ENCODE results near the gene RASSF3. TPM values are rescaled to one million over a fixed set of nuclear protein-coding genes. Genes with fewer than 3 reads are reported as not detected.

The RASSF3 gene
- polyA plus RNA-seq, 1 donor from 2014 or later, result 0.06 TPM

DNA sequence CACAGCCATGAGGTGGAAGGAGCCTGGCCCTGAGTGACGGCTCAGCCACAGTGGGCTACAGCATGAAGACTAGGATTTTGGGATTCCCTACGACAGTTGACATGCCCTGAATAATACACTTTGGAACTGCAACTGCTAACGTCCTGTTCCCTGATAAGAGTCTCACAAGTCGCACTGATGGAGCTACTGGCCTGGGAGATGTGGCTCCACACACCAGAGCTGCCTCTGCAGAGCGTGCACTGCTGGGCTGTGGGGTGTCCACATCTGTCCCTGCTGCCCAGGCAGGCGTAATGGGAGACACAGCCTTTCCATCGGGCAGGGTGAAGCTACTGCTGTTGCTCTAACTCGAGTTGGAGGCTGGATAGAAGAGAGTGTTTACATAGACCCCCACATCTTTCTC lies 42.7 kb upstream of the RASSF3 start:
- H3K9me2 ChIP-seq (ENCODE audit: insufficient read depth, low read length), result no peaks in the 10 kb centered on the region
- no peaks in the 10 kb centered on the region for H3K27me3 ChIP-seq (ENCODE audit: insufficient read depth, low read depth, low read length)
- H3K9me3 ChIP-seq (ENCODE audit: low read length), result no peaks in the 10 kb centered on the region
- no peak overlapping the region for H3K4me2 ChIP-seq (ENCODE audit: low read length)
- H3F3A ChIP-seq (ENCODE audit: insufficient read depth, low read length, poor library complexity, severe bottlenecking), result no peaks in the 10 kb centered on the region
- no peak overlapping the region for H2AFZ ChIP-seq (ENCODE audit: low read depth, low read length)
- TF ChIP-seq POLR2AphosphoS5 (IDR thresholded peaks at IDR 0.05) (no peak), RAD21 (conservative IDR thresholded peaks at IDR 0.05) (no peak), SMC3 (conservative IDR thresholded peaks at IDR 0.05; ENCODE audit: poor library complexity) (no peak), TAF1 (IDR thresholded peaks at IDR 0.05; ENCODE audit: low read depth) (no peak), EZH2 (IDR thresholded peaks at IDR 0.05; ENCODE audit: borderline replicate concordance, insufficient read depth, low read length, poor library complexity, severe bottlenecking) (no peak), EP300 (conservative IDR thresholded peaks at IDR 0.05; ENCODE audit: poor library complexity, severe bottlenecking) (no peak), MXI1 (conservative IDR thresholded peaks at IDR 0.05; ENCODE audit: poor library complexity, severe bottlenecking) (no peak)
- TF ChIP-seq, protein P1, sequence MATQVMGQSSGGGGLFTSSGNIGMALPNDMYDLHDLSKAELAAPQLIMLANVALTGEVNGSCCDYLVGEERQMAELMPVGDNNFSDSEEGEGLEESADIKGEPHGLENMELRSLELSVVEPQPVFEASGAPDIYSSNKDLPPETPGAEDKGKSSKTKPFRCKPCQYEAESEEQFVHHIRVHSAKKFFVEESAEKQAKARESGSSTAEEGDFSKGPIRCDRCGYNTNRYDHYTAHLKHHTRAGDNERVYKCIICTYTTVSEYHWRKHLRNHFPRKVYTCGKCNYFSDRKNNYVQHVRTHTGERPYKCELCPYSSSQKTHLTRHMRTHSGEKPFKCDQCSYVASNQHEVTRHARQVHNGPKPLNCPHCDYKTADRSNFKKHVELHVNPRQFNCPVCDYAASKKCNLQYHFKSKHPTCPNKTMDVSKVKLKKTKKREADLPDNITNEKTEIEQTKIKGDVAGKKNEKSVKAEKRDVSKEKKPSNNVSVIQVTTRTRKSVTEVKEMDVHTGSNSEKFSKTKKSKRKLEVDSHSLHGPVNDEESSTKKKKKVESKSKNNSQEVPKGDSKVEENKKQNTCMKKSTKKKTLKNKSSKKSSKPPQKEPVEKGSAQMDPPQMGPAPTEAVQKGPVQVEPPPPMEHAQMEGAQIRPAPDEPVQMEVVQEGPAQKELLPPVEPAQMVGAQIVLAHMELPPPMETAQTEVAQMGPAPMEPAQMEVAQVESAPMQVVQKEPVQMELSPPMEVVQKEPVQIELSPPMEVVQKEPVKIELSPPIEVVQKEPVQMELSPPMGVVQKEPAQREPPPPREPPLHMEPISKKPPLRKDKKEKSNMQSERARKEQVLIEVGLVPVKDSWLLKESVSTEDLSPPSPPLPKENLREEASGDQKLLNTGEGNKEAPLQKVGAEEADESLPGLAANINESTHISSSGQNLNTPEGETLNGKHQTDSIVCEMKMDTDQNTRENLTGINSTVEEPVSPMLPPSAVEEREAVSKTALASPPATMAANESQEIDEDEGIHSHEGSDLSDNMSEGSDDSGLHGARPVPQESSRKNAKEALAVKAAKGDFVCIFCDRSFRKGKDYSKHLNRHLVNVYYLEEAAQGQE (IDR thresholded peaks at IDR 0.05; ENCODE audit: borderline replicate concordance), result no peak
- TF ChIP-seq, protein P2, sequence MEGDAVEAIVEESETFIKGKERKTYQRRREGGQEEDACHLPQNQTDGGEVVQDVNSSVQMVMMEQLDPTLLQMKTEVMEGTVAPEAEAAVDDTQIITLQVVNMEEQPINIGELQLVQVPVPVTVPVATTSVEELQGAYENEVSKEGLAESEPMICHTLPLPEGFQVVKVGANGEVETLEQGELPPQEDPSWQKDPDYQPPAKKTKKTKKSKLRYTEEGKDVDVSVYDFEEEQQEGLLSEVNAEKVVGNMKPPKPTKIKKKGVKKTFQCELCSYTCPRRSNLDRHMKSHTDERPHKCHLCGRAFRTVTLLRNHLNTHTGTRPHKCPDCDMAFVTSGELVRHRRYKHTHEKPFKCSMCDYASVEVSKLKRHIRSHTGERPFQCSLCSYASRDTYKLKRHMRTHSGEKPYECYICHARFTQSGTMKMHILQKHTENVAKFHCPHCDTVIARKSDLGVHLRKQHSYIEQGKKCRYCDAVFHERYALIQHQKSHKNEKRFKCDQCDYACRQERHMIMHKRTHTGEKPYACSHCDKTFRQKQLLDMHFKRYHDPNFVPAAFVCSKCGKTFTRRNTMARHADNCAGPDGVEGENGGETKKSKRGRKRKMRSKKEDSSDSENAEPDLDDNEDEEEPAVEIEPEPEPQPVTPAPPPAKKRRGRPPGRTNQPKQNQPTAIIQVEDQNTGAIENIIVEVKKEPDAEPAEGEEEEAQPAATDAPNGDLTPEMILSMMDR (IDR thresholded peaks at IDR 0.05; ENCODE audit: poor library complexity, severe bottlenecking), result no peak
- no peaks in the 10 kb centered on the region for H4K20me1 ChIP-seq (ENCODE audit: insufficient read depth)
- no peak overlapping the region for H3K9ac ChIP-seq (ENCODE audit: low read length)
- no peaks in the 10 kb centered on the region for H3K79me2 ChIP-seq (replicated peaks; ENCODE audit: insufficient read depth, low read length)
- H3K36me3 ChIP-seq (ENCODE audit: insufficient read depth, low read length), result no peaks in the 10 kb centered on the region
- no peak overlapping the region for H3K4me3 ChIP-seq (ENCODE audit: low read length)
- no peak overlapping the region for H3K27ac ChIP-seq (ENCODE audit: low read length)

DNA sequence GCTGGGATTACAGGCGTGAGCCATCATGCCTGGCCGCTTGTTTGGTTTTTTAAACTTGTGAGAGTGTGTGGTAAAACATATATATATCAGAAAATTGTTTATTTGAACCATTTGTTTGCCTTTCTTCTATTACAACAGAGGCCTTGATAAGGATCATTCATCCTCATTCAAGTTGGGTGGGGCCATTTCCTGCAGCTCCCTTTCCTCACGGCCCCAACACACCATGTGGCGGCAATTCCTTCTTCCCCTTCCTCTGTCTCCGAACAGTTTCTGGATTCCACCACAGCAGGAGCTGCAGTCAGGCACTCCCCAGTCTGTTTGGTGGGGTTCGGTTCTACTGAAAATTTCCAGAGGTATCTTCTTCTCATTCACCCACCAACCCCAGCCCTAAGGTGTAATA lies 42.0 kb upstream of the RASSF3 start:
- Histone ChIP-seq H3K79me2 (replicated peaks; ENCODE audit: insufficient read depth, low read length) (no peaks in the 10 kb centered on the region), H3K9ac (ENCODE audit: low read length) (no peak overlapping the region), H3F3A (ENCODE audit: insufficient read depth, low read length, poor library complexity, severe bottlenecking) (no peaks in the 10 kb centered on the region), H3K9me2 (ENCODE audit: insufficient read depth, low read length) (no peaks in the 10 kb centered on the region), H3K36me3 (ENCODE audit: insufficient read depth, low read length) (no peaks in the 10 kb centered on the region), H3K27me3 (ENCODE audit: insufficient read depth, low read depth, low read length) (no peaks in the 10 kb centered on the region), H4K20me1 (ENCODE audit: insufficient read depth) (no peaks in the 10 kb centered on the region), H3K27ac (ENCODE audit: low read length) (no peak overlapping the region), H3K4me3 (ENCODE audit: low read length) (no peak overlapping the region), H3K9me3 (ENCODE audit: low read length) (no peaks in the 10 kb centered on the region), H3K4me2 (ENCODE audit: low read length) (no peak overlapping the region), H2AFZ (ENCODE audit: low read depth, low read length) (no peak overlapping the region)
- TF ChIP-seq POLR2AphosphoS5 (IDR thresholded peaks at IDR 0.05) (no peak), MXI1 (conservative IDR thresholded peaks at IDR 0.05; ENCODE audit: poor library complexity, severe bottlenecking) (no peak), EP300 (conservative IDR thresholded peaks at IDR 0.05; ENCODE audit: poor library complexity, severe bottlenecking) (no peak), EZH2 (IDR thresholded peaks at IDR 0.05; ENCODE audit: borderline replicate concordance, insufficient read depth, low read length, poor library complexity, severe bottlenecking) (no peak), TAF1 (IDR thresholded peaks at IDR 0.05; ENCODE audit: low read depth) (no peak), SMC3 (conservative IDR thresholded peaks at IDR 0.05; ENCODE audit: poor library complexity) (no peak), RAD21 (conservative IDR thresholded peaks at IDR 0.05) (no peak)
- TF ChIP-seq, protein P2 (IDR thresholded peaks at IDR 0.05; ENCODE audit: poor library complexity, severe bottlenecking), result no peak
- TF ChIP-seq, protein P1 (IDR thresholded peaks at IDR 0.05; ENCODE audit: borderline replicate concordance), result no peak

All from neural cell (in vitro differentiated cells).